ENCODE measurements around the gene TEX52. TPM values are rescaled to one million over a fixed set of nuclear protein-coding genes. Genes with fewer than 3 reads are reported as not detected.

Gene TEX52
- total RNA-seq, 1 experiment from 2014 or later = not detected

DNA sequence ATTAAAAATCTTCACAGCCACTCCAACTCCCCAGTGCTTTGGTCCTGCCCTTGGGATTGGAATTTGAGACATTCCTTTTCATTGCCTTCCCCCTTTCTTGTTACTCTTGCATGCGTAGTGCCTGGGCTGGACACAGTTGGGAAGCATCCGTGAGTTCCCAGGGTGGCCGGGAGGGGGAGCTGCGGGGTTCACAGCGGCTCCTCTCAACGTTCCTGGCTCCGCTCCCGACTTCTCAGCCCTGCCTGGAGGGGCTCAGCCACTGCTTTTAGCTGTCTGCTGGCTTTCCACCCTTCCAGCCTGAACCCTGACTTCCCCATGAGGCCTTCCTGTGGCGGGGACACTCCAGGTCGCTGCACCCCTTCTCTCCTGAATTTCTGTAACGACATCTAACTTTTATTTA is 3.2 kb downstream of the TEX52 start:
- no peaks in the 10 kb centered on the region for H3K4me1 ChIP-seq (ENCODE audit: insufficient read depth, low read length, poor library complexity, severe bottlenecking)
- intact Hi-C loops (cut with micrococcal nuclease; ENCODE audit: unreplicated experiment) = loop anchor here (5.0 kb wide), 1 partner anchor 189 kb away; no protein-coding TSS in a partner anchor
- CTCF ChIA-PET = interaction anchor here (0.5 to 2.2 kb wide), 10 partner anchors 9 to 351 kb away, joined by 3 to 14 read pairs (median 6); partner anchors contain the start of gene TULP3
- no peak overlapping the region for H3K27ac ChIP-seq (ENCODE audit: low read depth, low read length, poor library complexity, severe bottlenecking)
- BruUV-seq (replicated peaks) = no TSS peak
- H3K4me3 ChIP-seq (ENCODE audit: low read depth, low read length, poor library complexity, severe bottlenecking) = no peak overlapping the region
- TF ChIP-seq, protein P1, sequence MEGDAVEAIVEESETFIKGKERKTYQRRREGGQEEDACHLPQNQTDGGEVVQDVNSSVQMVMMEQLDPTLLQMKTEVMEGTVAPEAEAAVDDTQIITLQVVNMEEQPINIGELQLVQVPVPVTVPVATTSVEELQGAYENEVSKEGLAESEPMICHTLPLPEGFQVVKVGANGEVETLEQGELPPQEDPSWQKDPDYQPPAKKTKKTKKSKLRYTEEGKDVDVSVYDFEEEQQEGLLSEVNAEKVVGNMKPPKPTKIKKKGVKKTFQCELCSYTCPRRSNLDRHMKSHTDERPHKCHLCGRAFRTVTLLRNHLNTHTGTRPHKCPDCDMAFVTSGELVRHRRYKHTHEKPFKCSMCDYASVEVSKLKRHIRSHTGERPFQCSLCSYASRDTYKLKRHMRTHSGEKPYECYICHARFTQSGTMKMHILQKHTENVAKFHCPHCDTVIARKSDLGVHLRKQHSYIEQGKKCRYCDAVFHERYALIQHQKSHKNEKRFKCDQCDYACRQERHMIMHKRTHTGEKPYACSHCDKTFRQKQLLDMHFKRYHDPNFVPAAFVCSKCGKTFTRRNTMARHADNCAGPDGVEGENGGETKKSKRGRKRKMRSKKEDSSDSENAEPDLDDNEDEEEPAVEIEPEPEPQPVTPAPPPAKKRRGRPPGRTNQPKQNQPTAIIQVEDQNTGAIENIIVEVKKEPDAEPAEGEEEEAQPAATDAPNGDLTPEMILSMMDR (conservative IDR thresholded peaks at IDR 0.05; ENCODE audit: low read depth, low read length) = peak; percentile 91
- TF ChIP-seq EZH2 (IDR thresholded peaks at IDR 0.05; ENCODE audit: borderline replicate concordance, low read depth, low read length, poor library complexity, severe bottlenecking) = no peak
- H3K36me3 ChIP-seq (ENCODE audit: insufficient read depth, low read length, poor library complexity, severe bottlenecking) = peaks cover 9% of the 10 kb centered on the region
- no peaks in the 10 kb centered on the region for H3K9me3 ChIP-seq (ENCODE audit: low read depth, low read length, poor library complexity, severe bottlenecking)
- no peaks in the 10 kb centered on the region for H3K27me3 ChIP-seq (replicated peaks; ENCODE audit: insufficient read depth, low read depth, low read length, poor library complexity)
- DNase-seq (ENCODE audit: low spot score) = peak; percentile 91
- POLR2A ChIA-PET (ENCODE audit: low non-redundant PET) = no interaction called here

DNA sequence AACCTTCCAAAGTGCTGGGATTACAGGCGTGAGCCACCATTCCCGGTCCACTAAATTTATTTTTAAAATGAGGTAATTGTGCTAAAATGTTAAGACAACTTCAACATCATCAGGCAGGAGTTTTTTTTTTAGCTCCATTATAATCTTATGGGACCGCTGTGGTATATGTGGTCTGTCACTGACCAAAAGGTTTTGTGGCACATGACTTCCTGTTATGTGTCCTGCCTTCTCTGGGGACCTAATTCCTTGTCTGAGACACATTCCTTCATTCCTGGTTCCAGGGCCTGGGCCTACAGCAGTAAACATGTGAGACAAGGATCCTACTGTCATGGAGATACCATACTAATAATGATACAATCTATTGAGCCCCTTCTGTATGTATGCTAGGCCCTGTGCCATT is 4.9 kb downstream of the TEX52 start:
- H3K9me3 ChIP-seq (ENCODE audit: low read depth, low read length, poor library complexity, severe bottlenecking) = no peaks in the 10 kb centered on the region
- no peak overlapping the region for H3K4me3 ChIP-seq (ENCODE audit: low read depth, low read length, poor library complexity, severe bottlenecking)
- H3K27ac ChIP-seq (ENCODE audit: low read depth, low read length, poor library complexity, severe bottlenecking) = no peak overlapping the region
- H3K36me3 ChIP-seq (ENCODE audit: insufficient read depth, low read length, poor library complexity, severe bottlenecking) = no peaks in the 10 kb centered on the region
- BruUV-seq (replicated peaks) = no TSS peak
- intact Hi-C loops (cut with micrococcal nuclease; ENCODE audit: unreplicated experiment) = loop anchor here (5.0 kb wide), 1 partner anchor 190 kb away; no protein-coding TSS in a partner anchor
- H3K4me1 ChIP-seq (ENCODE audit: insufficient read depth, low read length, poor library complexity, severe bottlenecking) = peaks cover 2% of the 10 kb centered on the region
- H3K27me3 ChIP-seq (replicated peaks; ENCODE audit: insufficient read depth, low read depth, low read length, poor library complexity) = no peaks in the 10 kb centered on the region
- no peak for TF ChIP-seq EZH2 (IDR thresholded peaks at IDR 0.05; ENCODE audit: borderline replicate concordance, low read depth, low read length, poor library complexity, severe bottlenecking)
- TF ChIP-seq, protein P1 (conservative IDR thresholded peaks at IDR 0.05; ENCODE audit: low read depth, low read length) = no peak
- CTCF ChIA-PET = no interaction called here
- POLR2A ChIA-PET (ENCODE audit: low non-redundant PET) = no interaction called here
- DNase-seq (ENCODE audit: low spot score) = no peak

DNA sequence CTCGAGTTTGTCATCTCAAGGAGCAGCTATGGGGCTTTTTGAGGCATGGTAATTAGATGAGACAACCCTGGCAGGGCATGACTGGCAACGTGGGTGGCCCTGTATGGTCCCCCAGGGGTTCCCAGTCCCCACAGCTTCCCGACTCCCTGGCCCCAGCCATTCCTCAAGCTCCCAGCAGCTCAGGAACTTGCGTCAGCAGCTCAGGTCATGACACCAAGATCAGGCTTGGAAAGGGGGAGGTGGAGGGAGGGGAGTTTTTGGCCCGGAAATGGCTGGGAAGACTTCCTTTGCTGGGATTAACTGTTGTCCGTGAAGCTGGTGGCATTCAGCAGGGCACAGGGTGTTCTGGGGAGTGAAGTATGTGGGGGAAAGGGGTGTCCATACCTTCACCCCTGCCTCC is 11.6 kb downstream of the TEX52 start:
- POLR2A ChIA-PET (ENCODE audit: low non-redundant PET) = no interaction called here

More for the DNA sequence above, 11.6 kb downstream of the TEX52 start:
- no peak overlapping the region for H3K4me3 ChIP-seq (ENCODE audit: low read depth, low read length, poor library complexity, severe bottlenecking)
- DNase-seq (ENCODE audit: low spot score) = peak; percentile 81
- CTCF ChIA-PET = interaction anchor here (0.6 to 2.0 kb wide), 6 partner anchors 8 to 515 kb away, joined by 3 to 10 read pairs (median 4); no protein-coding TSS in a partner anchor
- intact Hi-C loops (cut with micrococcal nuclease; ENCODE audit: unreplicated experiment) = no loop called here
- no peaks in the 10 kb centered on the region for H3K27me3 ChIP-seq (replicated peaks; ENCODE audit: insufficient read depth, low read depth, low read length, poor library complexity)
- no TSS peak for BruUV-seq (replicated peaks)
- H3K36me3 ChIP-seq (ENCODE audit: insufficient read depth, low read length, poor library complexity, severe bottlenecking) = no peaks in the 10 kb centered on the region
- H3K27ac ChIP-seq (ENCODE audit: low read depth, low read length, poor library complexity, severe bottlenecking) = peak overlapping the region; percentile 40
- H3K9me3 ChIP-seq (ENCODE audit: low read depth, low read length, poor library complexity, severe bottlenecking) = no peaks in the 10 kb centered on the region
- H3K4me1 ChIP-seq (ENCODE audit: insufficient read depth, low read length, poor library complexity, severe bottlenecking) = peaks cover 25% of the 10 kb centered on the region
- TF ChIP-seq, protein P1 (conservative IDR thresholded peaks at IDR 0.05; ENCODE audit: low read depth, low read length) = no peak
- TF ChIP-seq EZH2 (IDR thresholded peaks at IDR 0.05; ENCODE audit: borderline replicate concordance, low read depth, low read length, poor library complexity, severe bottlenecking) = no peak
